Mucosa of rectum (tissue), 2 donors: ENCODE measurements around the gene ARID5B.

ENCODE experiments used
- H3K27ac ChIP-seq, 2 donors: one replicate each; pipeline ENCODE4 v1.7.0; 2013; ENCODE audit warnings: inconsistent platforms in 2 of 2, low read depth in 2 of 2, low read length in 2 of 2
- H3K27me3 ChIP-seq, 2 donors: one replicate each; pipeline ENCODE4 v1.7.0; 2013; ENCODE audit warnings: low read length in 2 of 2; ENCODE audit not compliant: control insufficient read depth in 2 of 2, insufficient read depth in 2 of 2
- H3K36me3 ChIP-seq, 2 donors: one replicate each; pipeline ENCODE4 v1.7.0; 2013; ENCODE audit warnings: low read length in 2 of 2; ENCODE audit not compliant: control insufficient read depth in 2 of 2, insufficient read depth in 2 of 2
- H3K4me1 ChIP-seq, 2 donors: one replicate each; pipeline ENCODE4 v1.7.0; 2013; ENCODE audit warnings: low read length in 2 of 2, mild to moderate bottlenecking in 1 of 2; ENCODE audit not compliant: control insufficient read depth in 2 of 2, insufficient read depth in 2 of 2
- H3K4me3 ChIP-seq, 2 donors: one replicate each; pipeline ENCODE4 v1.7.0; 2013; ENCODE audit warnings: low read length in 2 of 2
- H3K9ac ChIP-seq, 2 donors: one replicate each; pipeline ENCODE4 v1.7.0; 2013; ENCODE audit warnings: low read length in 2 of 2, low read depth in 1 of 2, mild to moderate bottlenecking in 1 of 2
- H3K9me3 ChIP-seq, 2 donors: one replicate each; pipeline ENCODE4 v1.7.0; 2013; ENCODE audit warnings: low read length in 2 of 2; ENCODE audit not compliant: control insufficient read depth in 2 of 2
- donor health status: healthy.
- donor health status: Normal muscosa, but diverticular disease.

ARID5B gene

DNA sequence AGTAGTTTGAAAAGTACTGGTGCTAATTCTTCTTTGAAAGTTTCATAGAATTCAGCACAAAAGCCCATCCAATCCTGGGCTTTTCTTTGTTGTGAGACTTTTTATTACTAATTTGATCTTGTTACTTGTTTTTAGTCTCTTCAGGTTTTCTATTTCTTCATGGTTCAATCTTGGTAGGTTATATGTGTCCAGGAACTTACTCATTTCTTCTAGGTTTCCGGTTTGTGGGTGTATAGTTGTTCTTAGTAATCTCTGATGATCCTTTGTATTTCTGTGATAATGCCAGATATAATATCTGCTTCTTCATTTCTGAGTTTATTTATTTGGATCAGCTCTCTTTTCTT lies 219.7 kb downstream of the ARID5B start:
- no peak overlapping the region for H3K9ac ChIP-seq

DNA sequence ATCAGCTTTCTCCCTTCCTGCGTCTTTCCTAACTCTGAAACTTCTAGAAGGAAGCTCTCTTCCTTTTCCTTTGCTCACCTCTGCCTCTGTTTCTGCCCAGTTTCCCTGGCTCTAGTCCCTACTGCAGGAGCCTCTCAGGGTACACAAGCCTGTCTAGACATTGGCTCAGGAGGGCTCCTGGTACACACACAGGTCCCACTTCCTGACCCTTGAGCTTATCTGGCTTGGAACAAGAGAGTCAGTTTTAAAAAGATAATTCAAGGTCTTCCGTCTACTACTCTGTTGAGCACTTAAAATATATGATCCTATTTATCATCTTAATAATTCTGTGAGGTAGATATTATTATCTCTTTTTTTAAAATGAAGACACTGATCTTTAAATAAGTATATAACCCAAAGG lies 226.5 kb downstream of the ARID5B start:
- no peak overlapping the region for H3K4me3 ChIP-seq
- no peaks in the 10 kb centered on the region for H3K4me1 ChIP-seq
- no peaks in the 10 kb centered on the region for H3K27me3 ChIP-seq
- no peaks in the 10 kb centered on the region for H3K36me3 ChIP-seq
- no peak overlapping the region for H3K27ac ChIP-seq
- no peak overlapping the region for H3K9ac ChIP-seq
- no peaks in the 10 kb centered on the region for H3K9me3 ChIP-seq

More for the DNA sequence above, 219.7 kb downstream of the ARID5B start:
- Histone ChIP-seq H3K4me1 (no peaks in the 10 kb centered on the region), H3K9me3 (peaks cover 0 to 2% of the 10 kb centered on the region in 2 donors), H3K27ac (no peak overlapping the region), H3K4me3 (no peak overlapping the region), H3K36me3 (no peaks in the 10 kb centered on the region), H3K27me3 (no peaks in the 10 kb centered on the region)

DNA sequence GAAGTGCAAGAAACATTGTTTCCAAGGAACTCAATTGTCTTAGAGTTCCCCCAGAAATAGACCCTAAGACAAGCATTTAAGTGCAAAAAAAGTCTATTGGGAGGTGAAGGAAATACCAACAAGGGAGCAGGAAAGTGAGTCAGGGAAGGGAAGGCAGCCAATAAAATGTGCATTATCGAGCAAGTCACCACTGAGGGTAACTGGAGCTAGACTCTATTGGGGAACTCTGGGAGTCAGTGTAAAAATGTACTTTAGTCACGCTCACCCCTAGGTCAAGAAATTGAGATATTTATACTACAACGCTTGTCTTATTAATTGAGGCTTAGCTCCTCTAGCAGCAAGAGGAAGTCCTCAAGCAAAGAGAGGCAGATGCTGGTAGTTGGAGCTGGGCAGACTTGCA lies 229.4 kb downstream of the ARID5B start:
- no peaks in the 10 kb centered on the region for H3K36me3 ChIP-seq
- H3K9ac ChIP-seq, result no peak overlapping the region
- H3K4me3 ChIP-seq, result no peak overlapping the region
- no peaks in the 10 kb centered on the region for H3K27me3 ChIP-seq
- no peaks in the 10 kb centered on the region for H3K9me3 ChIP-seq
- no peak overlapping the region for H3K27ac ChIP-seq
- H3K4me1 ChIP-seq, result no peaks in the 10 kb centered on the region

DNA sequence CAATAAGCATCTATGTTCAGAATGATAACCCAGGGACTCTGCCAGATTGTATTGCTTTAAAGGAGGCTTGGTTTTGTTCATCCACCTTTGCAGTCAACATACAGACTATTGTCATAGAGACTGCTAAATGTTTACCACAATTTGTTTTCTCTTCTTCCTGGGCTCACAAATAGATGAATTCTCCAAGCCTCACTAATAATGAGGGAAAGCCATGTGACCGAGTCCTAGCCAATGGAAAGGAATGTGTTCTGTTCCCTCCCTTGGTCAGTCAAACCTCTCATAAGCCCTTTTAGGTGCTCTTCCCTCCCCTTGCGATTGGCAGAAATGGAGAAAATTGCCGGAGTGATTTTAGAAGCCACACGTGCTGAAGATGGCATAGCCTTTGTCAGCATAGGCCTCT lies 230.2 kb downstream of the ARID5B start:
- Histone ChIP-seq H3K36me3 (no peaks in the 10 kb centered on the region), H3K4me1 (no peaks in the 10 kb centered on the region), H3K4me3 (no peak overlapping the region), H3K9me3 (no peaks in the 10 kb centered on the region), H3K27me3 (no peaks in the 10 kb centered on the region), H3K9ac (no peak overlapping the region), H3K27ac (no peak overlapping the region)

DNA sequence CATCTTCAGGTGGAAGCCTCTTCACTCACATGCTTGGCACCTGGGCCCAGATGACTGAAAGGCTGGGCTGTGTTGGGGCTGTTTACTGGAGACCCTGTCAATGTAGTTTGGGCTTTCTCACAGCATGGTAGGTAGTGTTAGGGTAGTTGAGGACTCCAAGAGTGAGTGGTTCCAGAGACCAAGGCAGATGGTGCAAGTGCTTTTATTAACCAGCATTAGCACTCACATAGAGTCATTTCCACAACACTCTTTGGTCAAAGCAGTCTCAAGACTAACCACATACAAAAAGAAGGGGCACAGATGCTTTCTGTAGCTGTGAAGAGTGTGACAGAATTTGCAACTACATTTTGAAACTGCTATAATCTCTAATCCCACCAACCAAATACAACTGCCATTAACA lies 232.1 kb downstream of the ARID5B start:
- no peaks in the 10 kb centered on the region for H3K9me3 ChIP-seq
- H3K27ac ChIP-seq, result no peak overlapping the region
- no peaks in the 10 kb centered on the region for H3K4me1 ChIP-seq
- H3K9ac ChIP-seq, result no peak overlapping the region
- H3K4me3 ChIP-seq, result no peak overlapping the region
- no peaks in the 10 kb centered on the region for H3K36me3 ChIP-seq
- no peaks in the 10 kb centered on the region for H3K27me3 ChIP-seq

DNA sequence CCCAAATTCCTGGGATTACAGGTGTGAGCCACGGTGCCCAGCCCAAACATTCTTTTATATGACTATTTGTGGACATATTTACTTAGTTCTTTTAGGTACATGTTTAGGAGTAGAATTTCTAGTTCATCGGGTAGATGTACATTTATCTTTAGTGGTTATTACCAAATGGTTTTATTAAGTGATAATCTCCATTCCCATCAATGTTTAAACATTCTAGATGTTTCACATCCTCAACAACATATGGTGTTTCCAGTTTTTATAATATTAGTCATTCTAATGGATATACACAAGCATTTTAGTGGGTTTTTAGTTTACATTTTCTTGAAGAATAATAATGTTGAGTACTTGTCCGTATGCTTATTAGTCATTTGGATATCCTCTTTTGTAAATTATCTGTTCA lies 235.4 kb downstream of the ARID5B start:
- H3K4me3 ChIP-seq, result no peak overlapping the region
- no peaks in the 10 kb centered on the region for H3K36me3 ChIP-seq
- H3K9ac ChIP-seq, result no peak overlapping the region
- H3K27me3 ChIP-seq, result no peaks in the 10 kb centered on the region
- H3K4me1 ChIP-seq, result no peaks in the 10 kb centered on the region
- no peaks in the 10 kb centered on the region for H3K9me3 ChIP-seq
- H3K27ac ChIP-seq, result no peak overlapping the region
